GM12892 (cell line): ENCODE results near the gene EGLN1.

Experiments
- POLR2A ChIP-seq: IDR thresholded peaks from 2 replicates; pipeline ENCODE4 v1.6.1; 2011; ENCODE audit warnings: low read depth, low read length, control low read depth
- POLR2AphosphoS5 ChIP-seq: IDR thresholded peaks from 2 replicates; pipeline ENCODE4 v1.6.1; 2011; ENCODE audit warnings: low read depth, low read length, control low read depth
- TAF1 ChIP-seq: IDR thresholded peaks from 2 replicates; pipeline ENCODE4 v1.6.1; 2011; ENCODE audit warnings: low read depth, mild to moderate bottlenecking, control low read depth, low read length, borderline replicate concordance

DNA sequence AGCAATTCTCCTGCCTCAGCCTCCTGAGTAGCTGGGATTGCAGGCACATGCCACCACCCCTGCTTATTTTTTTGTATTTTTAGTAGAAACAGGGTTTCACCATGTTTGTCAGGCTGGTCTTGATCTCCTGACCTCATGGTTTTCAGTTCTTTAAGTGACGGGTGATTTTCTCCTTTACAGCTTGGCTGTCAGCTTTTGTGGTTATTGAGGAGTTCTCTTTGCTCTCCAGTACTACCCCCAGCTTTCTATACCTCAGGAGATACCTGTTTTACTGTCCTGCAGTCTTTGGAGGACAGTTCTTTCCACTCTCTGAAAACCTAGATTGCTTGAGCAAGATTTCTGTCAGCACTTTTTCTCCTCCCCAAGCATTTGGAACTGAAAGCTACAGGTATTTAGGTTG is 45.9 kb upstream of the EGLN1 start:
- TF ChIP-seq POLR2AphosphoS5 (no peak), POLR2A (no peak), TAF1 (no peak)
